K562 (cell line): ENCODE measurements around the gene GGCT. TPM values are rescaled to one million over a fixed set of nuclear protein-coding genes. Genes with fewer than 3 reads are reported as not detected.
A peak's percentile ranks its signal among the peaks of the same experiment; 100 is the strongest.

Experiments
- CEBPG ChIP-seq, 3 experiments: fragments of 200-800 bp in 1 of 3; sonication (Bioruptor generic) in 1 of 3; sonication (generic) in 1 of 3; formaldehyde crosslinking in 1 of 3; IDR thresholded peaks in 2 of 3; conservative IDR thresholded peaks in 1 of 3; 2 replicates each; pipeline versions ENCODE4 v1.6.1 to v1.8.0; 2016 to 2022; ENCODE audit warnings: missing compliant biosample characterization in 2 of 3, missing genetic modification characterization in 2 of 3, mild to moderate bottlenecking in 1 of 3, missing genetic modification reagents in 1 of 3
- CEBPZ ChIP-seq: fragments of 150-350 bp; IDR thresholded peaks from 2 replicates; pipeline ENCODE4 v1.6.1; 2014; ENCODE audit warnings: low read depth, mild to moderate bottlenecking, low read length, borderline replicate concordance
- ETV6 ChIP-seq, 3 experiments: fragments of 150-350 bp in 1 of 3; sonication (generic) in 1 of 3; formaldehyde crosslinking in 1 of 3; IDR thresholded peaks; 2 replicates each; pipeline versions ENCODE4 v1.6.1 to v1.8.0; 2014 to 2022; ENCODE audit warnings: borderline replicate concordance in 2 of 3, low read depth in 2 of 3, antibody characterized with exemption in 1 of 3, low read length in 1 of 3, mild to moderate bottlenecking in 1 of 3, missing genetic modification reagents in 1 of 3
- FOXA1 ChIP-seq: fragments of 450-650 bp; IDR thresholded peaks from 2 replicates; pipeline ENCODE4 v1.6.1; 2016; ENCODE audit warnings: mild to moderate bottlenecking, borderline replicate concordance
- HDAC2 ChIP-seq: fragments of 450-650 bp; IDR thresholded peaks from 2 replicates; pipeline ENCODE4 v1.6.1; 2016; ENCODE audit warnings: mild to moderate bottlenecking
- HDAC8 ChIP-seq: fragments of 450-650 bp; IDR thresholded peaks from 2 replicates; pipeline ENCODE4 v1.6.1; 2016; ENCODE audit warnings: mild to moderate bottlenecking, missing genetic modification characterization, moderate library complexity, missing compliant biosample characterization
- MTA1 ChIP-seq: fragments of 450-650 bp; IDR thresholded peaks from 2 replicates; pipeline ENCODE4 v1.6.1; 2017; ENCODE audit warnings: borderline replicate concordance
- NR2C1 ChIP-seq, 2 experiments: fragments of 450-650 bp; IDR thresholded peaks; 2 replicates each; pipeline ENCODE4 v1.6.1; 2017; ENCODE audit warnings: mild to moderate bottlenecking in 2 of 2, antibody characterized with exemption in 1 of 2, inconsistent platforms in 1 of 2, missing compliant biosample characterization in 1 of 2, missing genetic modification characterization in 1 of 2
- PHF21A ChIP-seq: fragments of 450-650 bp; IDR thresholded peaks from 2 replicates; pipeline ENCODE4 v1.6.1; 2017; ENCODE audit warnings: low read depth, borderline replicate concordance
- PPARD ChIP-seq: fragments of 250-450 bp; sonication (Bioruptor Pico); IDR thresholded peaks from 2 replicates; pipeline ENCODE4 v1.8.0; 2022; ENCODE audit warnings: inconsistent platforms, mild to moderate bottlenecking, moderate library complexity
- RREB1 ChIP-seq: fragments of 250-450 bp; sonication (Bioruptor Pico); IDR thresholded peaks from 2 replicates; pipeline ENCODE4 v1.4.0; 2020
- SNIP1 ChIP-seq: fragments of 450-650 bp; IDR thresholded peaks from 2 replicates; pipeline ENCODE4 v1.7.1; 2017; ENCODE audit warnings: low read depth, mild to moderate bottlenecking
- ZBTB33 ChIP-seq: sonication (generic); formaldehyde crosslinking; IDR thresholded peaks from 2 replicates; pipeline ENCODE4 v1.8.1; 2023; ENCODE audit warnings: mild to moderate bottlenecking, missing genetic modification reagents
- ZNF41 ChIP-seq: fragments of 250-450 bp; sonication (Bioruptor Pico); conservative IDR thresholded peaks from 2 replicates; pipeline ENCODE4 v1.4.0; 2020; ENCODE audit warnings: mild to moderate bottlenecking
- polyA plus RNA-seq, 8 experiments: library from polyadenylated mRNA; depleted of rRNA in 4 of 8; stranded (reverse) in 5 of 8; unstranded in 3 of 8; fragments of >200 nt; fragmentation: Nextera tagmentation in 2 of 8; fragmentation: Illumina TruSeq in 1 of 8; extraction: Ambion mirVana in 2 of 8; extraction: Trizol in 1 of 8; gene quantifications; 2 replicates each; pipeline versions ENCODE4 v1.2.1 to v1.2.3, GENCODE V29; 2011 to 2014; ENCODE audit warnings: inconsistent platforms in 1 of 8, missing spikeins in 1 of 8
- total RNA-seq, 7 experiments: library from RNA; depleted of rRNA in 6 of 7; stranded (reverse); fragments of >200 nt in 6 of 7; fragmentation: Illumina TruSeq in 2 of 7; extraction: Trizol in 2 of 7; gene quantifications; 2 replicates each; pipeline versions ENCODE4 v1.2.1 to v1.2.3, GENCODE V29; 2011 to 2021; ENCODE audit warnings: low replicate concordance in 1 of 7

GGCT gene
- total and polyA plus RNA-seq, 9 of the 15 experiments (the other 6 are each of a cell fraction or from before 2014, with no cell fraction given), result 79.0 to 349 (median 136) TPM

GRCh38 chr7:30470163-30470770 is 34.4 kb downstream of the GGCT start (continued):
- TF ChIP-seq RREB1 (CRISPR knock-in tag) (no peak), ETV6 (IDR thresholded peaks at IDR 0.05; ENCODE audit: borderline replicate concordance in 1 of 2, low read depth in 2 of 2, low read length in 1 of 2) (no peak), ETV6 (CRISPR knock-in tag; IDR thresholded peaks at IDR 0.05; ENCODE audit: borderline replicate concordance) (no peak), PPARD (no peak), HDAC8 (tag) (no peak), NR2C1 (IDR thresholded peaks at IDR 0.05) (0 out of 2 replicates have a peak, but pooled peaks have one; percentile 33), NR2C1 (tag; IDR thresholded peaks at IDR 0.05) (peak; percentile 64; the same call in 1 of the 2 replicates), ZNF41 (no peak), HDAC2 (peak; percentile 96), ZBTB33 (0 out of 2 replicates have a peak, but pooled peaks have one; percentile 19), FOXA1 (no peak), CEBPZ (no peak), PHF21A (peak; percentile 100), CEBPG (CRISPR knock-in tag; IDR thresholded peaks at IDR 0.05) (no peak), CEBPG (tag; conservative IDR thresholded peaks at IDR 0.05 in 1 of 2, IDR thresholded peaks at IDR 0.05 in 1 of 2) (no peak), SNIP1 (no peak), MTA1 (peak; percentile 96)
